ENCODE measurements around the gene HOXA4.

Gene HOXA4

GRCh38 chr7:27083646-27084045 lies 46.9 kb downstream of the HOXA4 start:
- no peak for DNase-seq

- no peak for DNase-seq
Observed at GRCh38 chr7:27082171-27082570, 48.4 kb downstream of the HOXA4 start.

GRCh38 chr7:27080844-27081436 lies 49.6 kb downstream of the HOXA4 start:
- DNase-seq = no peak

GRCh38 chr7:27079234-27079975 lies 51.2 kb downstream of the HOXA4 start:
- no peak for DNase-seq

- no peak for DNase-seq
Observed at GRCh38 chr7:27078616-27079233, 51.8 kb downstream of the HOXA4 start.

Measured in stimulated activated CD4-positive, alpha-beta T cell treated with anti-CD3 and anti-CD28 coated beads, Interleukin-4, amount 100 ng/mL, for 1 hour (primary cell).